ENCODE measurements around the gene GNG12. TPM values are rescaled to one million over a fixed set of nuclear protein-coding genes. Genes with fewer than 3 reads are reported as not detected.

Gene GNG12
- total and polyA plus RNA-seq, 2 donors (not counting 1 experiment from before 2014, with no cell fraction given): not detected

GRCh38 chr1:67787746-67788145 is 45.5 kb downstream of the GNG12 start:
- Histone ChIP-seq H3K27ac (ENCODE audit: low read length in 2 of 2) (no peak overlapping the region), H3K9me3 (ENCODE audit: control extremely low read depth in 1 of 3, control insufficient read depth in 2 of 3, insufficient read depth in 1 of 3, low read length in 2 of 3) (no peaks in the 10 kb centered on the region), H3K27me3 (replicated peaks in 1 of 4; ENCODE audit: control extremely low read depth in 1 of 4, control insufficient read depth in 3 of 4, insufficient read depth in 4 of 4, low read length in 3 of 4) (peaks cover 0 to 3% (median 0%) of the 10 kb centered on the region in 4 experiments), H3K4me2 (replicated peaks; ENCODE audit: low read depth, low read length, poor library complexity, severe bottlenecking) (no peak overlapping the region), H2AFZ (ENCODE audit: insufficient read depth, low read depth, low read length, poor library complexity, severe bottlenecking) (no peak overlapping the region), H3K4me1 (ENCODE audit: control insufficient read depth in 2 of 2, insufficient read depth in 2 of 2, low read length in 2 of 2) (no peaks in the 10 kb centered on the region), H4K20me1 (ENCODE audit: control insufficient read depth, insufficient read depth, low read length, poor library complexity, severe bottlenecking) (no peaks in the 10 kb centered on the region), H3K4me3 (ENCODE audit: control extremely low read depth in 1 of 5, extremely low read depth in 1 of 5, insufficient read depth in 1 of 5, low read depth in 2 of 5, low read length in 4 of 5) (no peak overlapping the region), H3K79me2 (ENCODE audit: control insufficient read depth, insufficient read depth, low read length) (no peaks in the 10 kb centered on the region), H3K36me3 (replicated peaks in 1 of 2; ENCODE audit: control extremely low read depth in 1 of 2, control insufficient read depth in 1 of 2, extremely low read depth in 1 of 2, insufficient read depth in 2 of 2, low read length in 1 of 2) (no peaks in the 10 kb centered on the region), H3K9ac (ENCODE audit: low read length) (no peak overlapping the region)
- Mint-ChIP-seq H3K4me3 (no peak overlapping the region), H3K9me3 (ENCODE audit: insufficient read depth) (no peaks in the 10 kb centered on the region), H3K27ac (no peak overlapping the region), H3K4me1 (no peaks in the 10 kb centered on the region), H3K27me3 (peaks cover 10% of the 10 kb centered on the region)
- POLR2A ChIA-PET: no interaction called here
- CTCF ChIA-PET: interaction anchor here (1.2 kb wide), 1 partner anchor 287 kb away, joined by 4 read pairs; no protein-coding TSS in a partner anchor
- WGBS (ENCODE audit: insufficient coverage): no CpG with 5 or more reads among the region's 2 CpGs
- ATAC-seq (ENCODE audit: low read depth) (no peak), DNase-seq (no peak)
- intact Hi-C loops (cut with micrococcal nuclease): no loop called here
- TF ChIP-seq EZH2 (IDR thresholded peaks at IDR 0.05; ENCODE audit: borderline replicate concordance, insufficient read depth, low read depth, low read length, poor library complexity, severe bottlenecking): no peak
- TF ChIP-seq, protein P1, sequence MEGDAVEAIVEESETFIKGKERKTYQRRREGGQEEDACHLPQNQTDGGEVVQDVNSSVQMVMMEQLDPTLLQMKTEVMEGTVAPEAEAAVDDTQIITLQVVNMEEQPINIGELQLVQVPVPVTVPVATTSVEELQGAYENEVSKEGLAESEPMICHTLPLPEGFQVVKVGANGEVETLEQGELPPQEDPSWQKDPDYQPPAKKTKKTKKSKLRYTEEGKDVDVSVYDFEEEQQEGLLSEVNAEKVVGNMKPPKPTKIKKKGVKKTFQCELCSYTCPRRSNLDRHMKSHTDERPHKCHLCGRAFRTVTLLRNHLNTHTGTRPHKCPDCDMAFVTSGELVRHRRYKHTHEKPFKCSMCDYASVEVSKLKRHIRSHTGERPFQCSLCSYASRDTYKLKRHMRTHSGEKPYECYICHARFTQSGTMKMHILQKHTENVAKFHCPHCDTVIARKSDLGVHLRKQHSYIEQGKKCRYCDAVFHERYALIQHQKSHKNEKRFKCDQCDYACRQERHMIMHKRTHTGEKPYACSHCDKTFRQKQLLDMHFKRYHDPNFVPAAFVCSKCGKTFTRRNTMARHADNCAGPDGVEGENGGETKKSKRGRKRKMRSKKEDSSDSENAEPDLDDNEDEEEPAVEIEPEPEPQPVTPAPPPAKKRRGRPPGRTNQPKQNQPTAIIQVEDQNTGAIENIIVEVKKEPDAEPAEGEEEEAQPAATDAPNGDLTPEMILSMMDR (IDR thresholded peaks at IDR 0.05): no peak

DNA sequence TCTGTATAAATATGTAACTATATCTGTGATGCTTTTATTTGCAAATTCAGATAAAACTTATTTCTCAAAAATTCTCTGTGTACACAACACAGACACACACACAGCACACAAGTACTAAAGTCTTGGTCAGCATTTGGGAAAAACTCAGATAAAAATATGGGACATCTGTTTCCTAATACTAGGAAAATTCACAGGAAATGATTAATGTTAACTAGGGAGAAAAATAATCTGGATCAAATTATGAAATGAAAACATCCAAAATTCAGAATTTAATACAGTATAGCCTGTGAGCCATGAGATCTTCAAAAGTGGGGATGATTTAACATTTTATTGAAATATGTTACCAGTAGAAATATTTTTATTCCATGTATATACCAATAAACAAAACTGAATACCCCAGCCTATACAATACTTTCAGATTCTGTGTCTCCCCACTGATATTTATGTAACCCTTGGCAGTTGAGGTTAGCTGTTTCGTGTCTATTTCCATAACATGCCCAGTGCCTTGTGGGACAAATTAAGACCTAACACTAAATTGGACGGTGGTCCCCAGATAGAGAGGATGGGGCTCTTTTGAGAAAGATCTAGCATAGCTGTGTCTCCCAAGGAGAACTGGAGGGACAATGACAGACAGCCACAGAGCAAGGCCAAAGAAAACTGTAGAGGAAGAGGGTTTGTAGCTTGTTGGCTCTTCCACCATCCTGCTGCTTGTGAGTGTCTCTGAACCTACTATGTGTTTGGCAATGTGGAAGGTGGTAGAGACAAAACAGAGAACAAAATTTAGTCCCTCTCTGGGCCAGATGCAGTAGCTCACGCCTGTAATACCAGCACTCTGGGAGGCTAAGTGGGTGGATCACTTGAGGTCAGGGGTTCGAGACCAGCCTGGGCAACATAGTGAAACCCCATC is 47.2 kb downstream of the GNG12 start:
- ATAC-seq (ENCODE audit: low read depth): no peak
- Histone ChIP-seq H4K20me1 (ENCODE audit: control insufficient read depth, insufficient read depth, low read length, poor library complexity, severe bottlenecking) (no peaks in the 10 kb centered on the region), H3K27ac (ENCODE audit: low read length in 2 of 2) (no peak overlapping the region), H3K9me3 (ENCODE audit: control extremely low read depth in 1 of 3, control insufficient read depth in 2 of 3, insufficient read depth in 1 of 3, low read length in 2 of 3) (no peaks in the 10 kb centered on the region), H3K4me3 (ENCODE audit: control extremely low read depth in 1 of 5, extremely low read depth in 1 of 5, insufficient read depth in 1 of 5, low read depth in 2 of 5, low read length in 4 of 5) (no peak overlapping the region), H3K27me3 (replicated peaks in 1 of 4; ENCODE audit: control extremely low read depth in 1 of 4, control insufficient read depth in 3 of 4, insufficient read depth in 4 of 4, low read length in 3 of 4) (peaks cover 0 to 3% (median 0%) of the 10 kb centered on the region in 4 experiments), H2AFZ (ENCODE audit: insufficient read depth, low read depth, low read length, poor library complexity, severe bottlenecking) (no peak overlapping the region), H3K4me1 (ENCODE audit: control insufficient read depth in 2 of 2, insufficient read depth in 2 of 2, low read length in 2 of 2) (no peaks in the 10 kb centered on the region), H3K79me2 (ENCODE audit: control insufficient read depth, insufficient read depth, low read length) (no peaks in the 10 kb centered on the region), H3K4me2 (replicated peaks; ENCODE audit: low read depth, low read length, poor library complexity, severe bottlenecking) (no peak overlapping the region), H3K36me3 (replicated peaks in 1 of 2; ENCODE audit: control extremely low read depth in 1 of 2, control insufficient read depth in 1 of 2, extremely low read depth in 1 of 2, insufficient read depth in 2 of 2, low read length in 1 of 2) (no peaks in the 10 kb centered on the region), H3K9ac (ENCODE audit: low read length) (no peak overlapping the region)
- no peak for TF ChIP-seq EZH2 (IDR thresholded peaks at IDR 0.05; ENCODE audit: borderline replicate concordance, insufficient read depth, low read depth, low read length, poor library complexity, severe bottlenecking)
- TF ChIP-seq, protein P1 (IDR thresholded peaks at IDR 0.05): no peak
- DNase-seq: no peak
- no peak overlapping the region for H3K27ac Mint-ChIP-seq
- ChIA-PET POLR2A (no interaction called here), CTCF (no interaction called here)
- WGBS (ENCODE audit: insufficient coverage): no CpG with 5 or more reads among the region's 4 CpGs
- no peak overlapping the region for H3K4me3 Mint-ChIP-seq
- H3K4me1 Mint-ChIP-seq: no peaks in the 10 kb centered on the region
- peaks cover 4% of the 10 kb centered on the region for H3K27me3 Mint-ChIP-seq
- no peaks in the 10 kb centered on the region for H3K9me3 Mint-ChIP-seq (ENCODE audit: insufficient read depth)
- intact Hi-C loops (cut with micrococcal nuclease): no loop called here
